HG02678 (cell line): Measurements from ENCODE around the gene GGA3.
"Not testable (repeated sequence)": the region's sequence is repeated elsewhere in the genome, so short reads cannot be mapped to it uniquely, and the experiment has no call there.

Experiments
- ATAC-seq: cut with Tn5 transposase; IDR thresholded peaks from one replicate; pipeline ENCODE4 v1.9.1; 2021; ENCODE audit warnings: mild to moderate bottlenecking, moderate library complexity; ENCODE audit not compliant: unreplicated experiment

GGA3 gene, protein sequence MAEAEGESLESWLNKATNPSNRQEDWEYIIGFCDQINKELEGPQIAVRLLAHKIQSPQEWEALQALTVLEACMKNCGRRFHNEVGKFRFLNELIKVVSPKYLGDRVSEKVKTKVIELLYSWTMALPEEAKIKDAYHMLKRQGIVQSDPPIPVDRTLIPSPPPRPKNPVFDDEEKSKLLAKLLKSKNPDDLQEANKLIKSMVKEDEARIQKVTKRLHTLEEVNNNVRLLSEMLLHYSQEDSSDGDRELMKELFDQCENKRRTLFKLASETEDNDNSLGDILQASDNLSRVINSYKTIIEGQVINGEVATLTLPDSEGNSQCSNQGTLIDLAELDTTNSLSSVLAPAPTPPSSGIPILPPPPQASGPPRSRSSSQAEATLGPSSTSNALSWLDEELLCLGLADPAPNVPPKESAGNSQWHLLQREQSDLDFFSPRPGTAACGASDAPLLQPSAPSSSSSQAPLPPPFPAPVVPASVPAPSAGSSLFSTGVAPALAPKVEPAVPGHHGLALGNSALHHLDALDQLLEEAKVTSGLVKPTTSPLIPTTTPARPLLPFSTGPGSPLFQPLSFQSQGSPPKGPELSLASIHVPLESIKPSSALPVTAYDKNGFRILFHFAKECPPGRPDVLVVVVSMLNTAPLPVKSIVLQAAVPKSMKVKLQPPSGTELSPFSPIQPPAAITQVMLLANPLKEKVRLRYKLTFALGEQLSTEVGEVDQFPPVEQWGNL

DNA sequence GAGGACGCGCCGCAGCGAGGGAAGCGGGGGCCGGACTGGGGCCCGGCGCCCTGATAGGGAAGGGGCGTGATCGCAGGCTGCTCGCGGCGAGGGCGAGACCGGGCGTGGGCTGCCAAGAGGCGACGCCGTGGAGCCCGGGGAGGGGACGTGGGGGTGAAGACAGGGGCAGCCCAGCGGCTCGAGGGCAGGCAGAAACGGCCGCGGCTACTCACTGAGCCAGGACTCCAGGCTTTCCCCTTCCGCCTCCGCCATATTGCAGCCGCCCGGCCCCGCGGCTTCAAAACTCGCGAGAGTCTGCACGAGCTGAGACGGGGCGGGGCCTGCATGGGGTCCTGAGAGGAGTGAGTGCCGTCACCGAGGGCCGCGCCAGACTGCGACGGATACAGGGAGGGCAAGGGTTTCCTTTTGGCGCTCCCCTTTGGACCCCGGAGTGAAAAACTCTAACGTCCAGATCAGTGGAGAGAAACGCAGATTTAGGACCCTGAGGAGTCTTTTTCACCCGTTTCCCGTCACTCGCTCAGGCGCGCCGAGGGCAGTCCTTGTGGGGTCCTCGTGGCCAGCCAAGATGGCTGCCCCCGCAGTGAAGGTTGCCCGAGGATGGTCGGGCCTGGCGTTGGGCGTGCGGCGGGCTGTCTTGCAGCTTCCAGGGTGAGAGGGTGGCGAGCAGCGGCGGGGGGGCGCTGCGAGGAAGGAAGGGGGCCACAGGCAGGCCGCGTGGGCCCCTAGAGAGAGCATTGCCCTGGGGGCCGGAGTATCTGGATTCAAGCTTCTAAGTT lies at the start of gene GGA3, which contains the start of gene MRPS7:
TSS of gene GGA3 (minus strand) at position 271 of the 776 bp plus-strand sequence. CDS start at position 252, 19 bp downstream.
TSS of gene MRPS7 (plus strand) at position 544 of the 776 bp plus-strand sequence. CDS start at position 566, 22 bp downstream.
- ATAC-seq: peak; percentile 84

- no peak for ATAC-seq
Measured at GRCh38 chr17:75308732-75309629, 47.6 kb upstream of the GGA3 start.

- no peak for ATAC-seq
Measured at GRCh38 chr17:75307957-75308731, 46.7 kb upstream of the GGA3 start.

DNA sequence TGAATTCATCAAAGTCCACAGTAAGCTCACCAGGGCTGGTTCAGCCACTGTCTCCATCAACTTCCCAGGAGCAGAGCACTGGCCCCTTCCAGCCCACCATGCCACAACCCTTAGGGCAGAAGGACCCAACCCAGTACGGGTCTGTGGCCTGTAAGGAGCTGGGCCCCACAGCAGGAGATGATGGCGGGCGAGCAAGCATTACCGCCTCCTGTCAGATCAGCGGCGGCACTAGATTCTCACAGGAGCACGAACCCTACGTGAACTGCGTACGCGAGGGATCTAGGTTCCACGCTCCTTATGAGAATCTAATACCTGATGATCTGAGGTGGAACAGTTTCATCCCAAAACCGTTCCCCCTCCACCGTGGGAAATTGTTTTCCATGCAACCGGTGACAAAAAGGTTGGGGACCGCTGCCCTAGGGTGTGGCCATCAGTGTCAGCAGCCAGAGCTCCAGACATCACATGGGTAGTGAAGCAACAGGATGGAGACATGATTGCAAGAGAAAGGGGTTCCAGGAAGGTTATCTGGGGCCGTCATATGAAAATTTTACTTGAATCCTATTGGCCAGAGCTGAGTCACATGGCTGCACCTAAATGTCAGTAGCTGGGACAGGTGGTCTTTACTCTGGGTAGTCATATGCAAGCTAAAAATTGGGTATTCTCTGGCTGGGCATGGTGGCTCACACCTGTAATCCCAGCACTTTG lies 40.2 kb upstream of the GGA3 start:
- no peak for ATAC-seq

- ATAC-seq: no peak
Measured at GRCh38 chr17:75301049-75301448, 39.6 kb upstream of the GGA3 start.

DNA sequence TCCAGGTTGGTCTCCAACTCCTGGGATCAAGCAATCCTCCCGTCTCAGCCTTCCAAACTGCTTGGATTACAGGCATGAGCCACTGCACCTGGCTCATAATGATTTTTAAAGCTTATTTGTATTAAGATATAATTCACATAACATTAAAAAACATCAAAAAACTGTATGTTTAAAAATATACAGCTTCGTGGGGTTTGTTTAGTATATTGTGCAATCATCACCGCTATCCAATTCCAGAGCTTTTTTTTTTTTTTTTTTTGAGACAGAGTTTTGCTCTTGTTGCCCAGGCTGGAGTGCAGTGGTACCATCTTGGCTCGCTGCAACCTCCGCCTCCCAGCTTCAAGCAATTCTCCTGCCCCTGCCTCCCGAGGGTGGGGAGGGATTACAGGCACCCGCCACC lies 38.9 kb upstream of the GGA3 start:
- ATAC-seq: no peak

- ATAC-seq: peak; percentile 76
Measured at GRCh38 chr17:75295201-75296158, 34.1 kb upstream of the GGA3 start.

- ATAC-seq: not testable (repeated sequence)
Measured at GRCh38 chr17:75292810-75293448, 31.5 kb upstream of the GGA3 start.

DNA sequence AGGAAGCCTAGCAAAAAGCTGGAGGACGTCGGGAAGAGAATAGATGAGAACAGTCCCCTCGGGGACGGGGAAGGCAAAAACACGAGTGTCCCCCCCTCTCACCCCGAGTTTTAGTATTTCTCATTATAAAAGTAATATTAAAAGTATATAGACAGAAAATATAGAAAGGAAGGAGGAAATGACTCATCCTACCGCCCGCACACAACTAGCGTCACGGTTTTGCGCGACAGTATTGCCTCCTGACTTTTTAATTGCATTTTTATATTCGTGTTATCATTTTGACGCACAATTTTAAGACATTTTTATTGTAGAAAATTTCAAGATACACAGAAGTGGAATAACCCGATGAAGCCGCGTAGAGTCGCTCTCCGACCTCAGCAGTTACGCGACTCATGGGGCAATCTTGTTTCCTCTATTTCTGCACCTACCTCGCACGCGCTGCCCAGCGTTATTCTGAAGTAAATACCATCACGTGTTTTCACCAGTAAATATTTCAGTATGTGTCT lies 28.5 kb upstream of the GGA3 start:
- peak; percentile 17 for ATAC-seq

DNA sequence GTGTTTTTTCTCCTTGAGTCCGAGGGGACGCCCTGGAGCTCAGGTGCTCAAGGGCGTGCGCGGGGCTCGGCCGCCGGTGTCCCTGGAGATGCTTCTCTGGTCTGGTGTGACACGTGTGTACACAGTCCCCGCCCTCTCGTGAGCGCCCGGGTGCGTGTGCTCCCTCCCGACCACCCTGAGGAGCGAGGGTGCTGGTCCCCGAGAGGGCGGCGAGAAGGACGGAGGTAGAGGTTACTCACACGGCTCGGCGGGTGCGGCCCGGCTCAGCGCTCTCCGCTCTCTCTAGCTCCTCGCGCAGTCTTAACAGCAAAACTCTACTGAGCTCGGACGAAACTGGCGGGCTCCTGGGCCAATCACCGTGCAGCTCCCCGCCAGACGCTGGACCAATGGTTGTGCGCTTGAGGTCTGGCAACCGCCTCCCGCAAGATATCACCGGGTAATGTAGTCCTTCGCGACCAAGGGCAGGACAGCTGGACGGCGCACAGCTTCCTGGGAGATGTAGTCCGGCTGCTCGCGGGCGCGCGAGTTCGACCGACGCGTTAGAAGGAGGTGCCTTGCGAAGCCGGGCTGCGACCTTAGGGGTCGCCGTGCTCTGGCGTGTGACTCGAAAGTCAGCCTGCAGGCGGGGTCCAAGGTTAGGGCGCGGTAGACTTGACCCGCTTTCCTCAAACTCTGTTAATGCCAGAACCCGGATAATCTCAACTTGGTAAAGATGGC lies 27.9 kb upstream of the GGA3 start, which contains the start of gene SLC25A19:
TSS of gene SLC25A19 (minus strand) at position 319 of the 717 bp plus-strand sequence. CDS start 2,669 bp downstream, outside the sequence.
- peak; percentile 91 for ATAC-seq

DNA sequence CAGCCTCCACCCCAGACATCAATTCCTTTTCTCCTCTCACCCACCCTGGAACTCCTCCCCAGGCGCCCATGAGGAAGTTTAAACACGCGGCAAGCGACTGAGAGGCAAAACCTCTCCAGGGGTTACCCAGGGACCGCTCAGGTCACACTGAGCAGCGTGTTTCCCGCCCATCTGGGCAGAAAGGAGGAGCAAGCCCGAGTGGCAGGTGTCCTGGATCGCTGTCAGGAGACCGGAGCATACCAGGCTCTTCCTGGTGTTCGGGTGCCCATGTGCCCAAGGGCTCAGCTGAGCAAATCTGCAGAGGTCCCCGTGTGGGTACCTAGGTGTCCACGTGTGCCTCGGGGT lies 27.3 kb upstream of the GGA3 start:
- peak; percentile 1 for ATAC-seq

DNA sequence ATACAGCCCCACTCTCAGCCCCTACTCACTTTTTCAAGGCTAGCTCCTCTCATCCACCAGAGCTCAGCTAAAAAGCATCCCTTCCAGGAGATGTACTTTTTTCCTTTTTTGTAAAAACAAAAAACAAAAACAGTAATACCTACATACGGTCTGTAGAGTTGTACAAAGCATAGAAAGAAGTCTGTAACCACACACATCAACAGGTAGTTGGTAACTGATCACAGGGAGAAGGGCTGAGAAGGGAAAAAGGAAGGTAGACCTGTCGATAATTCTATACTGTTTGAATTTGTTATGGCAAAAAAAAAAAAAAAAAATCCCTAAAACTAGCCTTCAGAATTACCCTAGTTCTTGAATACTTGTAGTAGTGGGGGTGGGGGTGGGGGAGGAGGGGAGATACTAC lies 27.0 kb upstream of the GGA3 start:
- ATAC-seq: no peak

GRCh38 chr17:75287221-75287620 lies 25.8 kb upstream of the GGA3 start:
- ATAC-seq: no peak

GRCh38 chr17:75285123-75285522 lies 23.7 kb upstream of the GGA3 start:
- ATAC-seq: no peak

DNA sequence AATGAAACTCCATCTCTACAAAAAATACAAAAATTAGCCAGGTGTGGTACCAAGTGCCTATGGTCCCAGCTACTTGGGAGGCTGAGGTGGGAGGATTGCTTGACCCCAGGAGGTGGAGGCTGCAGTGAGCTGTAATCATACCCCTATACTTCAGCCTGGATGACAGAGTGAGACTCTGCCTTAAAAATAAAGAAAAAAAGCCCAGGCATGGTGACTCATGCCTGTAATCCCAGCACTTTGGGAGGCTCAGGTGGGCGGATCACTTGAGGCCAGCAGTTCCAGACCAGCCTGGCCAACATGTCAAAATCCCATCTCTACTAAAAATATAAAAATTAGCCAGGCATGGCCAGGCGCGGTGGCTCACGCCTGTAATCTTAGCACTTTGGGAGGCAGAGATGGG lies 18.8 kb upstream of the GGA3 start:
- not testable (repeated sequence) for ATAC-seq

DNA sequence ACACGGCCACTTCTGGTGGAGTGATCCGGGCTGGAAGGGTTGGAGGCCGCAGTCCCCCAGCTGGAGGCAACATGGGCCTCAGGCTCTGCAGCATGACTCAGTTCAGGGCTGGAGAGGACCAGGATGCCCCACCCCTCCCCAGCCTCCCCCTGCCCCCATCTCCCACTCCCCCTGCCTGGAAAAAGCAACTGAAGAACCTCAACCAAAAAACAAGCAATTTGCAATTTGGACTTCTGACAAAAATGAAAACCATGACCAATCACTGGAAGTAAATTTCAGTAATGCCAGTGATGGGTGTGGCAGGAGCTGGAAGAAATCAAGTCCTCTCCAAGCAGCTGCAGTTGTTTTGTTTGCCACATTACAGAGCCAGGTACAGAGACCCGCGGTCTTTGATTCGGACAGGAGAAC lies 16.3 kb upstream of the GGA3 start:
- ATAC-seq: no peak
